ENCODE results near the gene AUP1. TPM values are rescaled to one million over a fixed set of nuclear protein-coding genes. Genes with fewer than 3 reads are reported as not detected.

The AUP1 gene
- polyA plus RNA-seq (153 and 163 TPM in 2 replicates), polyA minus RNA-seq (48.7 and 48.9 TPM in 2 replicates)

- H3K4me3 ChIP-seq (ENCODE audit: low read length): peak within 1 kb of the TSS; percentile 73
- H3K4me2 ChIP-seq (ENCODE audit: low read length): peak within 1 kb of the TSS; percentile 86
- peaks cover 14% of the 10 kb centered on the region for H3K79me2 ChIP-seq (replicated peaks; ENCODE audit: insufficient read depth, low read length)
- peak within 1 kb of the TSS; percentile 40 for H2AFZ ChIP-seq (ENCODE audit: low read depth, low read length)
- H3K9me2 ChIP-seq (ENCODE audit: insufficient read depth, low read length): no peaks in the 10 kb centered on the region
- H4K20me1 ChIP-seq (ENCODE audit: insufficient read depth): no peaks in the 10 kb centered on the region
- peak within 1 kb of the TSS; percentile 75 for H3K27ac ChIP-seq (ENCODE audit: low read length)
- H3K27me3 ChIP-seq (ENCODE audit: insufficient read depth, low read depth, low read length): no peaks in the 10 kb centered on the region
- H3K9ac ChIP-seq (ENCODE audit: low read length): peak within 1 kb of the TSS; percentile 78
- TF ChIP-seq CTCF (IDR thresholded peaks at IDR 0.05; ENCODE audit: poor library complexity, severe bottlenecking) (no peak), SMC3 (conservative IDR thresholded peaks at IDR 0.05; ENCODE audit: poor library complexity) (peak; percentile 49), POLR2AphosphoS5 (IDR thresholded peaks at IDR 0.05) (peak; percentile 69), RAD21 (conservative IDR thresholded peaks at IDR 0.05) (peak; percentile 30), MXI1 (conservative IDR thresholded peaks at IDR 0.05; ENCODE audit: poor library complexity, severe bottlenecking) (peak; percentile 79), EZH2 (IDR thresholded peaks at IDR 0.05; ENCODE audit: borderline replicate concordance, insufficient read depth, low read length, poor library complexity, severe bottlenecking) (no peak), EP300 (conservative IDR thresholded peaks at IDR 0.05; ENCODE audit: poor library complexity, severe bottlenecking) (peak; percentile 32), TAF1 (IDR thresholded peaks at IDR 0.05; ENCODE audit: low read depth) (peak; percentile 72), REST (IDR thresholded peaks at IDR 0.05; ENCODE audit: borderline replicate concordance) (peak; percentile 68)
- H3K36me3 ChIP-seq (ENCODE audit: insufficient read depth, low read length): no peaks in the 10 kb centered on the region
- H3F3A ChIP-seq (ENCODE audit: insufficient read depth, low read length, poor library complexity, severe bottlenecking): no peaks in the 10 kb centered on the region
- H3K9me3 ChIP-seq (ENCODE audit: low read length): no peaks in the 10 kb centered on the region
These were observed at the start of gene AUP1, which contains the start of gene HTRA2 for GRCh38 chr2:74529357-74530238. Gene AUP1, minus strand, starts transcription at chr2:74529706. Its CDS starts 77 bp downstream, at chr2:74529629. Gene HTRA2, plus strand, starts transcription at chr2:74529933. Its CDS starts 74 bp downstream, at chr2:74530007.

- Histone ChIP-seq H3K4me3 (ENCODE audit: low read length) (no peak overlapping the region), H3F3A (ENCODE audit: insufficient read depth, low read length, poor library complexity, severe bottlenecking) (no peaks in the 10 kb centered on the region), H3K9me3 (ENCODE audit: low read length) (no peaks in the 10 kb centered on the region), H2AFZ (ENCODE audit: low read depth, low read length) (no peak overlapping the region), H4K20me1 (ENCODE audit: insufficient read depth) (no peaks in the 10 kb centered on the region), H3K9me2 (ENCODE audit: insufficient read depth, low read length) (no peaks in the 10 kb centered on the region), H3K4me2 (ENCODE audit: low read length) (no peak overlapping the region), H3K27ac (ENCODE audit: low read length) (no peak overlapping the region), H3K79me2 (replicated peaks; ENCODE audit: insufficient read depth, low read length) (no peaks in the 10 kb centered on the region), H3K27me3 (ENCODE audit: insufficient read depth, low read depth, low read length) (no peaks in the 10 kb centered on the region), H3K9ac (ENCODE audit: low read length) (no peak overlapping the region), H3K36me3 (ENCODE audit: insufficient read depth, low read length) (no peaks in the 10 kb centered on the region)
- TF ChIP-seq POLR2AphosphoS5 (IDR thresholded peaks at IDR 0.05) (no peak), RAD21 (conservative IDR thresholded peaks at IDR 0.05) (no peak), SMC3 (conservative IDR thresholded peaks at IDR 0.05; ENCODE audit: poor library complexity) (no peak), EP300 (conservative IDR thresholded peaks at IDR 0.05; ENCODE audit: poor library complexity, severe bottlenecking) (no peak), MXI1 (conservative IDR thresholded peaks at IDR 0.05; ENCODE audit: poor library complexity, severe bottlenecking) (no peak), EZH2 (IDR thresholded peaks at IDR 0.05; ENCODE audit: borderline replicate concordance, insufficient read depth, low read length, poor library complexity, severe bottlenecking) (no peak), REST (IDR thresholded peaks at IDR 0.05; ENCODE audit: borderline replicate concordance) (no peak), TAF1 (IDR thresholded peaks at IDR 0.05; ENCODE audit: low read depth) (no peak), CTCF (IDR thresholded peaks at IDR 0.05; ENCODE audit: poor library complexity, severe bottlenecking) (no peak)
These were observed 48.9 kb upstream of the AUP1 start for GRCh38 chr2:74578408-74578807.
